ENCODE results near the gene DISC1.
A peak's percentile ranks its signal among the peaks of the same experiment; 100 is the strongest.
"Not testable (repeated sequence)": the region's sequence is repeated elsewhere in the genome, so short reads cannot be mapped to it uniquely, and the experiment has no call there.

The DISC1 gene

GRCh38 chr1:231959225-231959884 is 332.8 kb downstream of the DISC1 start:
- DNase-seq (ENCODE audit: low spot score) = no peak

DNA sequence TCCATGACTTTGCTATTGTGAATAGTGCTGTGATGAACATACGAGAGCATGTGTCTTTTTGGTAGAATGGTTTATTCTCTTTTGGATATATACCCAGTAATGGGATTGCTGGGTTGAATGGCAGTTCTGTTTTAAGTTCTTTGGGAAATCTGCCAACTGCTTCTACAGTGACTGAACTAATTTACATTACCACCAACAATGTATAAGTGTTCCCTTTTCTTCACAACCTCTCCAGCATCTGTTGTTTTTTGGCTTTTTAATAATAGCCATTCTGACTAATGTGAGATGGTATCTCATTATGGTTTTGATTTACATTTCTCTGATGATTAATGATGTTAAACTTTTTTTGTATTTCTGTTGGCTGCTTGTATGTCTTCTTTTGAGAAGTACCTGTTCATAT is 335.2 kb downstream of the DISC1 start:
- DNase-seq (ENCODE audit: low spot score) = not testable (repeated sequence)

- no peak for DNase-seq (ENCODE audit: low spot score)
Observed at GRCh38 chr1:231962636-231963035, 336.0 kb downstream of the DISC1 start.

DNA sequence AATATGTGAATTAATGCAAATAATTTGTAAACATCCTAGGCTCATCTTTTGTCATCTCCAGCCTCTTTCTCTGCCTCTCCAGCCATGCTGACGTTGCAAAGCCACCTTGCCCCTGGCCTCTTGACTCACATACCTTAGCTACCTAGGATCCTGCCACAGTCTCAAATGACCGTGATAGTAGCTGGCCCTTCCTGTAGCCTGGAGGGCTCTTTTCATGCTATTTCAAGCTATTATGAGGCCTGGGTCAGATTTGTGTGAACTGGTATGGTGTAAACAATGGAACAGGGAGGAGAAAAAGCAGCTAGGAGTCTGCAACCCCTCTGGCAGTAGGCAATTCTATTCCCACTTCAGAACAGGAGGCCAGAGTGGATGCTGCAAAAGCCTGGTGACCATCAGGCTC is 337.7 kb downstream of the DISC1 start:
- DNase-seq (ENCODE audit: low spot score) = no peak

- DNase-seq (ENCODE audit: low spot score) = no peak
Observed at GRCh38 chr1:231964961-231965360, 338.4 kb downstream of the DISC1 start.

DNA sequence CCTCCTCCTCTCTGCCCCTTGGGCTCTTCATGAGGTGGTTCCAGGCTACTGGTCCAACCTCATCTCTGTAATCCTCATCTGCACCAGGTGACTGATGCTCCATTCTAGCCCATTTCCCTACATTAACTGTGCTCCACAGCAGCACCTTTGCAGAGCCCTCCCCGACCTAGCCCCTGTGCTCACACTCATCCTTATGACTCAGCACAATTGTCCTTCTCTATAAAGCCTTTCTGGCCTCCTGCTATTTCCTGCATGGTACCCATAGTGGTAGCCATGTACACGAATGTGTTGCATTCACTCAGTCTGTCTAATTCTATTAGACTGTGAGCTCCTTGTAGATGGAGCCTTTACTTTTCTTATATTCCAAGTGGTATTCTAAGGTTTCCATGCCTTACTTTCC is 339.0 kb downstream of the DISC1 start:
- no peak for DNase-seq (ENCODE audit: low spot score)

DNA sequence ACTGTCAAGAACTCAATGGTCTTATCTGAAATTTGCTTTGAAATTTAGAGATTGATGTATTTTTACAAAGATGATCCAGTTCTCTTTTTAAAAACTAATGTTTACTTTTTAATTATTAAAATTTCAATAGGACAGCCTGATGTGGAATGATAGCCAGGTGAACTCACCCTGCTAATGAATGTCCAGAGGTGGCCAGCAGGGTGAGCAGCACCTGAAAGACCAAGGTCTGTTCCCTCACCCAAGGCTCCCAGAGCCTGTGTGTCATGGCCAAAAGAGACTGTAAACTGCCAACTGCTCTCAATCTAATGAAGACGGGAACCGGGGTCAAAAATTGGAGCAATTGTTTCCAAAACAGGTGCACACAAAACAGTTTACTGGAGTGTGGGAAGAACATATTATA is 340.4 kb downstream of the DISC1 start:
- no peak for DNase-seq (ENCODE audit: low spot score)

- DNase-seq (ENCODE audit: low spot score) = no peak
Observed at GRCh38 chr1:231969076-231969475, 342.5 kb downstream of the DISC1 start.

DNA sequence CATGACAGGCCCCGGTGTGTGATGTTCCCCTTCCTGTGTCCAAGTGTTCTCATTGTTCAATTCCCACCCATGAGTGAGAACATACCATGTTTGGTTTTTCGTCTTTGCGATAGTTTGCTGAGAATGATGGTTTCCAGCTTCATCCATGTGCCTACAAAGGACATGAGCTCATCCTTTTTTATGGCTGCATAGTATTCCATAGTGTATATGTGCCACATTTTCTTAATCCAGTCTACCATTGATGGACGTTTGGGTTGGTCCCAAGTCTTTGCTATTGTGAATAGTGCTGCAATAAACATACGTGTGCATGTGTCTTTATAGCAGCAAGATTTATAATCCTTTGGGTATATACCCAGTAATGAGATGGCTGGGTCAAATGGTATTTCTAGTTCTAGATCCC is 343.2 kb downstream of the DISC1 start:
- DNase-seq (ENCODE audit: low spot score) = not testable (repeated sequence)

DNA sequence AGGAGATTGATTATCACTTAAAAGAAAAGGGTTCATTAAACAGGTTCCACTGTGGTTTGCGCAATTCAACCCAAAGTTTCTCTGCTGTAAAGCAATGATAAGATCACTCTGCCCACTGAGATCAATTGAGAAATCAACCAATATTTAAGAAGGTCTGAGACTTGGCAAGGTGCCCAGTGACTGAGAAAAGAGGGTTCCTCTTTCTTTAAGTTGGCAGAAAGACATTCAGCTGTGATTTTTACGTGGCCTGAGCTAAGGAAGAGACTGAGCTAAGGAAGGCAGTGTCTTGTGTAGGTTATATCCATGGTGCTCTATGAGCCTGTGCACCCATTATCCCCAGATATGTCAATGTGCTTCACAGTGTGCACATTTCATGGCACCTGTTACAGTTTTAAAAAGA is 344.1 kb downstream of the DISC1 start:
- no peak for DNase-seq (ENCODE audit: low spot score)

DNA sequence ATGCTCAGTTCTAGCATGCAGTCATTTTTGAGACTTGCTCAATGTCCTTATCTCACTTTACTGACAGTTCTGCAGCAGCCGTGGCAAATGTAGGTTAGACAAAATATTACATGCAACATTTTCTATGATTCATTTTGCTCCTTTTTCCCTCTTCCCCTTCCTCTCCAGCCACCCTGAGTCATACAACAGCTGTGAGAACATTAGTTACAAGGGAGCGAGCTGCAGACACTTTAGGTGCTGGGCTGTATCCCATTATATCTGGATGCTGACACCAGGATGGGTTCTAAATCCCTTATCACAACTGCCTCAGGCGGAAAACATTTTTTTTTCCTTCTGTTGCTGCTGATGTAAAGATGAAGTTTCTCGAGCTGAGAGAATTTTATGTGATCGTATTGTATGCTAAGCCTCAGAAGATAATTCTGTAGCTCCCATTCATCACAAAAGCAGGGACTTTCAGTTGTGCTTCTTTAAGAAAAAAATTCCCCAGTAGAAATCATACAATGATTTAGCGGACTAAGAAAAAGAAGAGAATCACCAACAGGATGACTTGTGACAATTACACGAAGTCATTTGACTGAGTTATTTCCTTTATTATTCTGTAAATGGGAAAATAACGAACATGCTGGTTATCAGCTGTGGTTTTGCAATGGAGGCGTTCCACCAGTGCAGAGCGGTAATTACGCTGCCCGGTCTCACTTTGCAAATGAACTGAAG is 345.0 kb downstream of the DISC1 start:
- peak; percentile 17 for DNase-seq (ENCODE audit: low spot score)

DNA sequence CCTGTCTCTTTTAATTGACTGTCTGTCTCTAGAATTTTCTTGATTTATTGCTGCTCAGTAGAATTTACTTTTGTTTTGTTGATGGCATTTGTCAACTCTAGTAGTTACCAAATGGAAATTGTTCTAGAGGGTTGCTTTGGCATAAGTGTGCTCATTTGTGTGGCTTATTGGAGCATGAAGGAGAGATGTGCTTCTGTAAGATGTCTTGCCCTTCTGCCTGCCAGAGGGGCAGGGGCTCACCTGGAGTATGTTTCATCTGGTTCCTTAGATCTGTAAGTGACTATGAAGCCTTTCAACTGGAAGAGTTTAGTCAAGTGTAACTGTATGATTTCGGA is 345.5 kb downstream of the DISC1 start:
- DNase-seq (ENCODE audit: low spot score) = no peak

GRCh38 chr1:231973830-231974229 is 347.2 kb downstream of the DISC1 start:
- peak; percentile 48 for DNase-seq (ENCODE audit: low spot score)

DNA sequence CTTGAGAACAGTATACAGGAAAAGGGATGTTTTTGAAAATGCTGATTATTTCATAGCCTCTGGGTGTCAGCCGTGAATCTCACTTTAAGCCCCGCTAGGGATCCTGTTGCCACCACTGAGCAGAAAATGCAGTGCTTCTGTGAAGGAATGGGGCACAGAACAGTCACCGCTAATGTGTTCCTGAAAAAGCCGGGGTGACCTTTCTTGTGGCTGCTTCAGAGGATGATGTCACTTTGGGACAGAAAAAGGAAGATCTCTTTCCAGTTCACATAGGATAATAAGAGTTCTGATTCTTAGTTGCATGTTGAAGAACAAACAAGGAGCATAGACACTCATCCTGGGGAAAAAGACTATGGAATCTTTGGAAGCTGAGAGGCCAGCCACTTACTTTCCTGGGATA is 349.6 kb downstream of the DISC1 start:
- no peak for DNase-seq (ENCODE audit: low spot score)

- no peak for DNase-seq (ENCODE audit: low spot score)
Observed at GRCh38 chr1:231981675-231982074, 355.1 kb downstream of the DISC1 start.

DNA sequence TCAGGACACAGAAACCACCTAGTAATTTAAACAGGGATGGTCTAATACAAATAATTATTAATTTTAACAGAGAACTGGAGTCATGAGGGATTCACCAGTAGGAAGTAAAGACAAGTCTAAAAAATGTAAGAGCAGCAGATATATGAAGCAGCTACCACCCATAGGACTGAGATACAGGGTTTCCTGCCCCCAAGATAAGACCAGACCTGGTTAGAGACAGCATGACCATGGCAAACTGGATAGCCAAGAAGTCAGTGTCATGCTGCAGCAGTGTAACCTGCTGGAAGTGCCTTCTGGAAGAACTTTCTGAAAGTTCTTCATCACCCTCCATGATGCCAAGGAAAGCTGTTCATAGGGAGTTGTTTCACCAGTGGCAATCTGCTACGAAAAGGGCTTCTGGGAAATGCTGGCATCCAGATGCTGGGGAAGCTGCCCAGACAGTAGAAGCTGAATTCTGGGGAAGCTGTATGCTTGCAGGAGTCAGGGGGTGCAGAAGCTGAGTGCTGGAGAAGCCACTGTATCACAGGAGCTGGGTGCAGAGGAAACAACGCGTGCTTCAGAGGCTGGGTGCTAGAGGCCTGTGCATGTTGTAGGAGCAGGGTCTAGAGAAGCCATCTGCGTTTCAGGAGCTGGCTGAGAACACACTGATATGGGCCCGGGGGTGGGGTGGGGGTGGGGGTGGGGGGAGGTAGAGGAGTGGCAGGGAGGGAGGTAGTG is 356.4 kb downstream of the DISC1 start:
- DNase-seq (ENCODE audit: low spot score) = no peak

- DNase-seq (ENCODE audit: low spot score) = no peak
Observed at GRCh38 chr1:231983588-231984193, 357.1 kb downstream of the DISC1 start.

GRCh38 chr1:231985296-231986023 is 358.9 kb downstream of the DISC1 start:
- no peak for DNase-seq (ENCODE audit: low spot score)

GRCh38 chr1:231986631-231987336 is 360.2 kb downstream of the DISC1 start:
- DNase-seq (ENCODE audit: low spot score) = no peak

DNA sequence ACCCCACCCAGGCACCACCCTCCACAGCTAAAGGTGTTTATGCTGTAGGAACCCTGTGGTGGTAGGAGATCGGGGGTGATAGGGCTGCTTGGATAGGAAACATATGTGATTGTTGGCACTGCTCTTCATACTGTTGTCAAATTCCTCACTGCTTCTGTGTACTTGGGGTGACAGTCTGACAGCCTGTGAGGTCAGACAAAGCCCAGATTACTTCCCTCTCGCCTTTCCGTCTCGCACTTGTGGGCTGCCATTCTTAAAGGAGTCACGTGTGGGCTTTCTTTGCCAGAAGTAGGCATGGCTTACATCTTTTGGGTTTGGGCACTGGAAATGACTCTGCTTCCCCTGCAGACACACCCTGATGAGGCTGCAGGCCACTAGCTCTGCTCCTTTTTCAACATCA is 363.8 kb downstream of the DISC1 start:
- DNase-seq (ENCODE audit: low spot score) = no peak

- no peak for DNase-seq (ENCODE audit: low spot score)
Observed at GRCh38 chr1:231991231-231991630, 364.6 kb downstream of the DISC1 start.

All from activated CD4-positive, alpha-beta T cell treated with anti-CD3 and anti-CD28 coated beads, Interleukin-2, Interleukin-4, amounts not matched to agents 100 ng/mL and 50 ng/mL, durations not matched to agents 16 hours and 8 hours (primary cell).